Neutrophil (primary cell): ENCODE results near the gene SNX10.
"Not testable (repeated sequence)": the region's sequence is repeated elsewhere in the genome, so short reads cannot be mapped to it uniquely, and the experiment has no call there.

Source experiments
- H3K27ac ChIP-seq: fragments of 200-600 bp; sonication (generic); 2 replicates; pipeline ENCODE4 v1.5.1; 2016; ENCODE audit warnings: mild to moderate bottlenecking, moderate library complexity
- H3K27me3 ChIP-seq: fragments of 200-600 bp; sonication (generic); 2 replicates; pipeline ENCODE4 v1.6.0; 2016; ENCODE audit warnings: mild to moderate bottlenecking
- H3K36me3 ChIP-seq: fragments of 200-600 bp; sonication (generic); 2 replicates; pipeline ENCODE4 v1.5.1; 2017
- H3K4me1 ChIP-seq, 2 experiments: fragments of 200-600 bp in 1 of 2; sonication (generic) in 1 of 2; 1 replicate in 1 of 2; 2 replicates in 1 of 2; pipeline versions ENCODE4 v1.5.1 to v1.6.1; 2013 to 2016; ENCODE audit warnings: low read depth in 1 of 2, low read length in 1 of 2, mild to moderate bottlenecking in 1 of 2, moderate library complexity in 1 of 2; ENCODE audit not compliant: control insufficient read depth in 1 of 2, insufficient read depth in 1 of 2
- H3K4me3 ChIP-seq, 2 experiments: fragments of 200-600 bp in 1 of 2; sonication (generic) in 1 of 2; 1 replicate in 1 of 2; 2 replicates in 1 of 2; pipeline ENCODE4 v1.5.1; 2013 to 2016; ENCODE audit warnings: low read depth in 1 of 2, low read length in 1 of 2, mild to moderate bottlenecking in 1 of 2, moderate library complexity in 1 of 2
- H3K9me3 ChIP-seq: fragments of 200-600 bp; sonication (generic); 2 replicates; pipeline ENCODE4 v1.5.1; 2016
- CTCF ChIP-seq: fragments of 200-600 bp; sonication (generic); IDR thresholded peaks from 2 replicates; pipeline ENCODE4 v1.5.1; 2016; ENCODE audit warnings: antibody characterized with exemption

SNX10 gene

GRCh38 chr7:26280723-26281122 is 10.9 kb upstream of the SNX10 start:
- no peak overlapping the region for H3K4me3 ChIP-seq
- H3K27me3 ChIP-seq, result no peaks in the 10 kb centered on the region
- no peaks in the 10 kb centered on the region for H3K36me3 ChIP-seq
- peak overlapping the region; percentile 58 for H3K27ac ChIP-seq
- H3K4me1 ChIP-seq, result peaks cover 17 to 27% of the 10 kb centered on the region in 2 experiments
- TF ChIP-seq CTCF, result no peak
- no peaks in the 10 kb centered on the region for H3K9me3 ChIP-seq

GRCh38 chr7:26284477-26284876 is 7.2 kb upstream of the SNX10 start:
- Histone ChIP-seq H3K27me3 (no peaks in the 10 kb centered on the region), H3K36me3 (no peaks in the 10 kb centered on the region), H3K27ac (no peak overlapping the region), H3K4me1 (peaks cover 21 to 29% of the 10 kb centered on the region in 2 experiments), H3K4me3 (no peak overlapping the region), H3K9me3 (no peaks in the 10 kb centered on the region)
- no peak for TF ChIP-seq CTCF

- no peak overlapping the region for H3K4me3 ChIP-seq
- no peaks in the 10 kb centered on the region for H3K36me3 ChIP-seq
- H3K9me3 ChIP-seq, result no peaks in the 10 kb centered on the region
- no peak overlapping the region for H3K27ac ChIP-seq
- TF ChIP-seq CTCF, result no peak
- peaks cover 17 to 26% of the 10 kb centered on the region in 2 experiments for H3K4me1 ChIP-seq
- no peaks in the 10 kb centered on the region for H3K27me3 ChIP-seq
These were observed 6.5 kb upstream of the SNX10 start for GRCh38 chr7:26284995-26285632.

GRCh38 chr7:26286157-26286556 is 5.5 kb upstream of the SNX10 start:
- no peak for TF ChIP-seq CTCF
- Histone ChIP-seq H3K4me3 (no peak overlapping the region), H3K4me1 (peaks cover 17 to 28% of the 10 kb centered on the region in 2 experiments), H3K27me3 (no peaks in the 10 kb centered on the region), H3K36me3 (no peaks in the 10 kb centered on the region), H3K9me3 (no peaks in the 10 kb centered on the region), H3K27ac (no peak overlapping the region)

GRCh38 chr7:26288126-26288525 is 3.5 kb upstream of the SNX10 start:
- not testable (repeated sequence) for H3K27me3 ChIP-seq, H3K36me3 ChIP-seq, H3K4me3 ChIP-seq, H3K9me3 ChIP-seq
- Histone ChIP-seq H3K27ac (peak overlapping the region; percentile 42), H3K4me1 (peaks cover 25 to 30% of the 10 kb centered on the region in 2 experiments)

GRCh38 chr7:26291251-26291650 is 411 bp upstream of the SNX10 start:
- peaks cover 15% of the 10 kb centered on the region for H3K36me3 ChIP-seq
- H3K27ac ChIP-seq, result peak overlapping the region; percentile 97
- peaks cover 54 to 60% of the 10 kb centered on the region in 2 experiments for H3K4me1 ChIP-seq
- no peak for TF ChIP-seq CTCF
- no peaks in the 10 kb centered on the region for H3K9me3 ChIP-seq
- peak overlapping the region; percentile 88 to 92 for H3K4me3 ChIP-seq
- H3K27me3 ChIP-seq, result no peaks in the 10 kb centered on the region
